Measurements from ENCODE around the gene USP15.

The USP15 gene

GRCh38 chr12:62232143-62232729 lies 28.0 kb upstream of the USP15 start:
- Histone ChIP-seq H3K9ac (ENCODE audit: low read length in 5 of 5) (no peak overlapping the region), H3K27ac (ENCODE audit: low read depth, low read length) (no peak overlapping the region), H3K9me3 (ENCODE audit: control insufficient read depth in 5 of 5, low read length in 5 of 5) (peaks cover 0 to 2% (median 0%) of the 10 kb centered on the region in 5 donors), H3K4me1 (ENCODE audit: control insufficient read depth in 5 of 5, insufficient read depth in 5 of 5, low read length in 5 of 5) (no peaks in the 10 kb centered on the region), H3K27me3 (ENCODE audit: control insufficient read depth in 5 of 5, insufficient read depth in 4 of 5, low read length in 5 of 5) (no peaks in the 10 kb centered on the region), H3K36me3 (ENCODE audit: control insufficient read depth in 5 of 5, insufficient read depth in 5 of 5, low read length in 5 of 5) (no peaks in the 10 kb centered on the region), H3K4me3 (ENCODE audit: low read depth in 1 of 5, low read length in 5 of 5) (no peak overlapping the region)

GRCh38 chr12:62233805-62234204 lies 26.4 kb upstream of the USP15 start:
- Histone ChIP-seq H3K4me1 (ENCODE audit: control insufficient read depth in 5 of 5, insufficient read depth in 5 of 5, low read length in 5 of 5) (no peaks in the 10 kb centered on the region), H3K9me3 (ENCODE audit: control insufficient read depth in 5 of 5, low read length in 5 of 5) (peaks cover 0 to 5% (median 2%) of the 10 kb centered on the region in 5 donors), H3K27ac (ENCODE audit: low read depth, low read length) (no peak overlapping the region), H3K27me3 (ENCODE audit: control insufficient read depth in 5 of 5, insufficient read depth in 4 of 5, low read length in 5 of 5) (no peaks in the 10 kb centered on the region), H3K9ac (ENCODE audit: low read length in 5 of 5) (no peak overlapping the region), H3K4me3 (ENCODE audit: low read depth in 1 of 5, low read length in 5 of 5) (no peak overlapping the region), H3K36me3 (ENCODE audit: control insufficient read depth in 5 of 5, insufficient read depth in 5 of 5, low read length in 5 of 5) (no peaks in the 10 kb centered on the region)

GRCh38 chr12:62239571-62239970 lies 20.6 kb upstream of the USP15 start:
- Histone ChIP-seq H3K36me3 (ENCODE audit: control insufficient read depth in 5 of 5, insufficient read depth in 5 of 5, low read length in 5 of 5) (no peaks in the 10 kb centered on the region), H3K4me3 (ENCODE audit: low read depth in 1 of 5, low read length in 5 of 5) (no peak overlapping the region), H3K4me1 (ENCODE audit: control insufficient read depth in 5 of 5, insufficient read depth in 5 of 5, low read length in 5 of 5) (no peaks in the 10 kb centered on the region), H3K27ac (ENCODE audit: low read depth, low read length) (no peak overlapping the region), H3K9me3 (ENCODE audit: control insufficient read depth in 5 of 5, low read length in 5 of 5) (peaks cover 0 to 5% (median 2%) of the 10 kb centered on the region in 5 donors), H3K9ac (ENCODE audit: low read length in 5 of 5) (no peak overlapping the region), H3K27me3 (ENCODE audit: control insufficient read depth in 5 of 5, insufficient read depth in 4 of 5, low read length in 5 of 5) (no peaks in the 10 kb centered on the region)

- Histone ChIP-seq H3K36me3 (ENCODE audit: control insufficient read depth in 5 of 5, insufficient read depth in 5 of 5, low read length in 5 of 5) (no peaks in the 10 kb centered on the region), H3K27me3 (ENCODE audit: control insufficient read depth in 5 of 5, insufficient read depth in 4 of 5, low read length in 5 of 5) (no peaks in the 10 kb centered on the region), H3K27ac (ENCODE audit: low read depth, low read length) (no peak overlapping the region), H3K9me3 (ENCODE audit: control insufficient read depth in 5 of 5, low read length in 5 of 5) (no peaks in the 10 kb centered on the region), H3K4me3 (ENCODE audit: low read depth in 1 of 5, low read length in 5 of 5) (no peak overlapping the region), H3K4me1 (ENCODE audit: control insufficient read depth in 5 of 5, insufficient read depth in 5 of 5, low read length in 5 of 5) (peaks cover 0 to 6% (median 5%) of the 10 kb centered on the region in 5 donors), H3K9ac (ENCODE audit: low read length in 5 of 5) (no peak overlapping the region)
These were observed 12.7 kb upstream of the USP15 start for GRCh38 chr12:62247281-62248045.

GRCh38 chr12:62248873-62249272 lies 11.3 kb upstream of the USP15 start:
- Histone ChIP-seq H3K9ac (ENCODE audit: low read length in 5 of 5) (no peak overlapping the region), H3K36me3 (ENCODE audit: control insufficient read depth in 5 of 5, insufficient read depth in 5 of 5, low read length in 5 of 5) (no peaks in the 10 kb centered on the region), H3K27ac (ENCODE audit: low read depth, low read length) (no peak overlapping the region), H3K27me3 (ENCODE audit: control insufficient read depth in 5 of 5, insufficient read depth in 4 of 5, low read length in 5 of 5) (no peaks in the 10 kb centered on the region), H3K4me3 (ENCODE audit: low read depth in 1 of 5, low read length in 5 of 5) (no peak overlapping the region), H3K9me3 (ENCODE audit: control insufficient read depth in 5 of 5, low read length in 5 of 5) (no peaks in the 10 kb centered on the region), H3K4me1 (ENCODE audit: control insufficient read depth in 5 of 5, insufficient read depth in 5 of 5, low read length in 5 of 5) (peaks cover 0 to 6% (median 5%) of the 10 kb centered on the region in 5 donors)

- H3K27ac ChIP-seq (ENCODE audit: low read depth, low read length) = no peak overlapping the region
These were observed 10.8 kb upstream of the USP15 start for GRCh38 chr12:62249419-62249818.

GRCh38 chr12:62250671-62251608 lies 9.3 kb upstream of the USP15 start:
- Histone ChIP-seq H3K9me3 (ENCODE audit: control insufficient read depth in 5 of 5, low read length in 5 of 5) (no peaks in the 10 kb centered on the region), H3K4me1 (ENCODE audit: control insufficient read depth in 5 of 5, insufficient read depth in 5 of 5, low read length in 5 of 5) (peaks cover 0 to 6% (median 5%) of the 10 kb centered on the region in 5 donors), H3K36me3 (ENCODE audit: control insufficient read depth in 5 of 5, insufficient read depth in 5 of 5, low read length in 5 of 5) (no peaks in the 10 kb centered on the region), H3K9ac (ENCODE audit: low read length in 5 of 5) (no peak overlapping the region), H3K4me3 (ENCODE audit: low read depth in 1 of 5, low read length in 5 of 5) (no peak overlapping the region), H3K27ac (ENCODE audit: low read depth, low read length) (no peak overlapping the region), H3K27me3 (ENCODE audit: control insufficient read depth in 5 of 5, insufficient read depth in 4 of 5, low read length in 5 of 5) (no peaks in the 10 kb centered on the region)

More at GRCh38 chr12:62249419-62249818, 10.8 kb upstream of the USP15 start:
- no peaks in the 10 kb centered on the region for H3K36me3 ChIP-seq (ENCODE audit: control insufficient read depth in 5 of 5, insufficient read depth in 5 of 5, low read length in 5 of 5)
- no peaks in the 10 kb centered on the region for H3K9me3 ChIP-seq (ENCODE audit: control insufficient read depth in 5 of 5, low read length in 5 of 5)
- no peak overlapping the region for H3K4me3 ChIP-seq (ENCODE audit: low read depth in 1 of 5, low read length in 5 of 5)
- no peak overlapping the region for H3K9ac ChIP-seq (ENCODE audit: low read length in 5 of 5)
- no peaks in the 10 kb centered on the region for H3K27me3 ChIP-seq (ENCODE audit: control insufficient read depth in 5 of 5, insufficient read depth in 4 of 5, low read length in 5 of 5)
- peaks cover 0 to 6% (median 5%) of the 10 kb centered on the region in 5 donors for H3K4me1 ChIP-seq (ENCODE audit: control insufficient read depth in 5 of 5, insufficient read depth in 5 of 5, low read length in 5 of 5)

GRCh38 chr12:62251609-62251958 lies 8.6 kb upstream of the USP15 start:
- no peaks in the 10 kb centered on the region for H3K27me3 ChIP-seq (ENCODE audit: control insufficient read depth in 5 of 5, insufficient read depth in 4 of 5, low read length in 5 of 5)
- H3K9me3 ChIP-seq (ENCODE audit: control insufficient read depth in 5 of 5, low read length in 5 of 5) = no peaks in the 10 kb centered on the region
- H3K9ac ChIP-seq (ENCODE audit: low read length in 5 of 5) = no peak overlapping the region
- H3K4me3 ChIP-seq (ENCODE audit: low read depth in 1 of 5, low read length in 5 of 5) = no peak overlapping the region
- peaks cover 0 to 10% (median 5%) of the 10 kb centered on the region in 5 donors for H3K4me1 ChIP-seq (ENCODE audit: control insufficient read depth in 5 of 5, insufficient read depth in 5 of 5, low read length in 5 of 5)
- H3K36me3 ChIP-seq (ENCODE audit: control insufficient read depth in 5 of 5, insufficient read depth in 5 of 5, low read length in 5 of 5) = no peaks in the 10 kb centered on the region
- H3K27ac ChIP-seq (ENCODE audit: low read depth, low read length) = no peak overlapping the region

GRCh38 chr12:62252576-62252975 lies 7.6 kb upstream of the USP15 start:
- Histone ChIP-seq H3K27ac (ENCODE audit: low read depth, low read length) (no peak overlapping the region), H3K9me3 (ENCODE audit: control insufficient read depth in 5 of 5, low read length in 5 of 5) (no peaks in the 10 kb centered on the region), H3K36me3 (ENCODE audit: control insufficient read depth in 5 of 5, insufficient read depth in 5 of 5, low read length in 5 of 5) (no peaks in the 10 kb centered on the region), H3K4me1 (ENCODE audit: control insufficient read depth in 5 of 5, insufficient read depth in 5 of 5, low read length in 5 of 5) (peaks cover 0 to 19% (median 5%) of the 10 kb centered on the region in 5 donors), H3K4me3 (ENCODE audit: low read depth in 1 of 5, low read length in 5 of 5) (no peak overlapping the region), H3K9ac (ENCODE audit: low read length in 5 of 5) (no peak overlapping the region), H3K27me3 (ENCODE audit: control insufficient read depth in 5 of 5, insufficient read depth in 4 of 5, low read length in 5 of 5) (no peaks in the 10 kb centered on the region)

- Histone ChIP-seq H3K27ac (ENCODE audit: low read depth, low read length) (no peak overlapping the region), H3K27me3 (ENCODE audit: control insufficient read depth in 5 of 5, insufficient read depth in 4 of 5, low read length in 5 of 5) (no peaks in the 10 kb centered on the region), H3K36me3 (ENCODE audit: control insufficient read depth in 5 of 5, insufficient read depth in 5 of 5, low read length in 5 of 5) (no peaks in the 10 kb centered on the region), H3K9me3 (ENCODE audit: control insufficient read depth in 5 of 5, low read length in 5 of 5) (no peaks in the 10 kb centered on the region), H3K9ac (ENCODE audit: low read length in 5 of 5) (no peak overlapping the region), H3K4me3 (ENCODE audit: low read depth in 1 of 5, low read length in 5 of 5) (no peak overlapping the region), H3K4me1 (ENCODE audit: control insufficient read depth in 5 of 5, insufficient read depth in 5 of 5, low read length in 5 of 5) (peaks cover 0 to 28% (median 13%) of the 10 kb centered on the region in 5 donors)
These were observed 5.2 kb upstream of the USP15 start for GRCh38 chr12:62254967-62255366.

Measured in subcutaneous abdominal adipose tissue (tissue), 5 donors.